Measurements from ENCODE around the gene ORM1.

DNA sequence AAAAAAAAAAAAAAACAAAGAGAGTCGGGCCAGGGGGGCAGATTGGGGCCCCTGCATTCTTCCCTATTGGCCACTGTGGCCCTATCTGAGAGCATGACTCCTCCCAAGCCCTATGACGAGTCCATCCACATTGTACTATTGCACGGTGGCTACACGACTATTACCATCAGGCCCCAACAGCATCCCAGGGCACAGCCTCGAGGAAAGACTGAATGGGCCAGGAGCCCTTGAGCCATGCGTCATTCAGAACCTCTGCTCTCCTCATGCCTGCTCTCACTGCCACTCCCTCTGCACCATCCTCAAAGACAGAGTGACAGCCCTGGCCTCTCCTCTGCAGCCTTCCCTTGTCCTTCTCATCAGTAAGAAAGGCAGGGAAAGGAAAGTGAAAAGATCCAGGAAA is 20.2 kb upstream of the ORM1 start:
- TF ChIP-seq, protein P1, sequence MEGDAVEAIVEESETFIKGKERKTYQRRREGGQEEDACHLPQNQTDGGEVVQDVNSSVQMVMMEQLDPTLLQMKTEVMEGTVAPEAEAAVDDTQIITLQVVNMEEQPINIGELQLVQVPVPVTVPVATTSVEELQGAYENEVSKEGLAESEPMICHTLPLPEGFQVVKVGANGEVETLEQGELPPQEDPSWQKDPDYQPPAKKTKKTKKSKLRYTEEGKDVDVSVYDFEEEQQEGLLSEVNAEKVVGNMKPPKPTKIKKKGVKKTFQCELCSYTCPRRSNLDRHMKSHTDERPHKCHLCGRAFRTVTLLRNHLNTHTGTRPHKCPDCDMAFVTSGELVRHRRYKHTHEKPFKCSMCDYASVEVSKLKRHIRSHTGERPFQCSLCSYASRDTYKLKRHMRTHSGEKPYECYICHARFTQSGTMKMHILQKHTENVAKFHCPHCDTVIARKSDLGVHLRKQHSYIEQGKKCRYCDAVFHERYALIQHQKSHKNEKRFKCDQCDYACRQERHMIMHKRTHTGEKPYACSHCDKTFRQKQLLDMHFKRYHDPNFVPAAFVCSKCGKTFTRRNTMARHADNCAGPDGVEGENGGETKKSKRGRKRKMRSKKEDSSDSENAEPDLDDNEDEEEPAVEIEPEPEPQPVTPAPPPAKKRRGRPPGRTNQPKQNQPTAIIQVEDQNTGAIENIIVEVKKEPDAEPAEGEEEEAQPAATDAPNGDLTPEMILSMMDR (IDR thresholded peaks at IDR 0.05): no peak
- TF ChIP-seq POLR2AphosphoS5 (IDR thresholded peaks at IDR 0.05) (no peak), EP300 (IDR thresholded peaks at IDR 0.05) (no peak)
